BLaER1 treated with 17β-estradiol and CSF1 and Interleukin-3, amounts not matched to agents 10 nM and 100 nM (cell line): Measurements from ENCODE around the gene MAP4K5.

Experiments used
- H3K27ac ChIP-seq, 11 experiments: shearing (Covaris generic); formaldehyde crosslinking; 2 replicates each; pipeline ENCODE4 v1.8.1; 2022
- H3K27me3 ChIP-seq, 11 experiments: shearing (Covaris generic); formaldehyde crosslinking; 2 replicates each; pipeline ENCODE4 v1.8.1; 2022
- H3K36me3 ChIP-seq, 11 experiments: shearing (Covaris generic); formaldehyde crosslinking; 2 replicates each; pipeline ENCODE4 v1.8.1; 2022
- H3K4me1 ChIP-seq, 10 experiments: shearing (Covaris generic); formaldehyde crosslinking; 2 replicates each; pipeline ENCODE4 v1.8.1; 2022
- H3K4me2 ChIP-seq, 11 experiments: shearing (Covaris generic); formaldehyde crosslinking; 2 replicates each; pipeline ENCODE4 v1.8.1; 2022
- H3K4me3 ChIP-seq, 10 experiments: shearing (Covaris generic); formaldehyde crosslinking; 2 replicates each; pipeline ENCODE4 v1.8.1; 2022
- H3K9ac ChIP-seq, 11 experiments: shearing (Covaris generic); formaldehyde crosslinking; 2 replicates each; pipeline ENCODE4 v1.8.1; 2022
- H3K9me3 ChIP-seq, 11 experiments: shearing (Covaris generic); formaldehyde crosslinking; replicated peaks in 1 of 11; 2 replicates each; pipeline ENCODE4 v1.8.1; 2022
- H4K20me1 ChIP-seq, 11 experiments: shearing (Covaris generic); formaldehyde crosslinking; 2 replicates each; pipeline ENCODE4 v1.8.1; 2022
- Cebpa-rat ChIP-seq, 11 experiments: shearing (Covaris generic); IDR thresholded peaks; 2 replicates each; pipeline ENCODE4 v1.8.1; 2022

Gene MAP4K5

DNA sequence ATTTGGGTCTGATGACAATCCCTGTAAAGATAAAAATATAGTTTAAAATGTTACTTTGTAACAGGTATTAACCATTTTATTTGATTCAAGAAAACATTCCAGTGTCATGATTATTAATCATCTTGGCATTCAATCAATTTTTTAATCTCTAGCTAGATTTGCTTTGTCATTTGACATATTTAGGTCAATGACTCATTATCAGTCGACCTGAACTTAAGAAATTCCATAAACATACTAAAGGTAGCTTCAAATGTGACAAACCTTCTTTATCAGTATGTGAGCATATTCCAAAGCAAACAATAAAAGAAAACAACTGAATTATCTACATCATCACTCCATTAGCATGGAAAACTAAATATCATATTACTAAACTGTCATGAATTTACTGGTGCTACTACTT is 84.9 kb downstream of the MAP4K5 start:
- Histone ChIP-seq H3K9me3 (peaks cover 0 to 20% (median 12%) of the 10 kb centered on the region in 11 experiments; a peak in 14 of 22 replicates), H3K27ac (no peak overlapping the region), H3K4me1 (no peaks in the 10 kb centered on the region), H3K4me3 (no peak overlapping the region), H3K27me3 (no peaks in the 10 kb centered on the region), H3K4me2 (no peak overlapping the region), H4K20me1 (no peaks in the 10 kb centered on the region), H3K9ac (no peak overlapping the region), H3K36me3 (peaks cover 72 to 89% (median 81%) of the 10 kb centered on the region in 11 experiments)
- TF ChIP-seq Cebpa-rat (IDR thresholded peaks at IDR 0.05): no peak

- Histone ChIP-seq H3K27ac (no peak overlapping the region), H4K20me1 (no peaks in the 10 kb centered on the region), H3K4me2 (no peak overlapping the region), H3K27me3 (no peaks in the 10 kb centered on the region), H3K36me3 (peaks cover 58 to 78% (median 68%) of the 10 kb centered on the region in 11 experiments), H3K4me1 (peaks cover 0 to 3% (median 1%) of the 10 kb centered on the region in 10 experiments; a peak in 9 of 20 replicates), H3K9me3 (peaks cover 16 to 20% (median 18%) of the 10 kb centered on the region in 11 experiments; a peak in 21 of 22 replicates), H3K4me3 (no peak overlapping the region), H3K9ac (no peak overlapping the region)
- no peak for TF ChIP-seq Cebpa-rat (IDR thresholded peaks at IDR 0.05)
These were observed 97.8 kb downstream of the MAP4K5 start for GRCh38 chr14:50434528-50434927.

GRCh38 chr14:50432131-50432530 is 100.2 kb downstream of the MAP4K5 start:
- peaks cover 46 to 73% (median 58%) of the 10 kb centered on the region in 11 experiments for H3K36me3 ChIP-seq
- no peak overlapping the region for H3K9ac ChIP-seq
- H3K4me2 ChIP-seq: no peak overlapping the region
- no peaks in the 10 kb centered on the region for H4K20me1 ChIP-seq
- no peak overlapping the region for H3K4me3 ChIP-seq
- no peak for TF ChIP-seq Cebpa-rat (IDR thresholded peaks at IDR 0.05)
- H3K27me3 ChIP-seq: no peaks in the 10 kb centered on the region
- H3K4me1 ChIP-seq: no peaks in the 10 kb centered on the region
- H3K9me3 ChIP-seq: peaks cover 8 to 11% (median 8%) of the 10 kb centered on the region in 11 experiments; a peak in 20 of 22 replicates
- no peak overlapping the region for H3K27ac ChIP-seq

DNA sequence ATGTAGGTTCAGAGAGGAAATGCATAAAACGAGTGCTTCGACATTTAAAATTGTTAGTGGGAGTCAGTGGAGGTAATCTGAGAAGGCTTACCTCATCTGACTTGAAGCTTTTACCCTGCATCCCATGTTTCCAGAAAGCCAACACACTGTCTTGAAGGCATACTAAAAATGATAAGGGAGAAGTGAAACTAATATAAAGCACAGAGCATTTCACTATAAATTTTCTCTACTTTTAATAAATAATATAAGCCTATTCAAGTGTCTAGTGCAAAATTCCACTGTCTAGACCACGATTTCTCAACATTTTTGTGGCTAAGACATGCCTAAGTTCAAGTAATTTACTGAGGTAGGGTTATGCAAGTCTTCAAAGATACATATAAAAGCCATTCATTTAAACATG is 106.6 kb downstream of the MAP4K5 start:
- Histone ChIP-seq H3K4me1 (peaks cover 0 to 9% (median 6%) of the 10 kb centered on the region in 10 experiments; a peak in 8 of 20 replicates), H4K20me1 (no peaks in the 10 kb centered on the region), H3K4me2 (no peak overlapping the region), H3K36me3 (peaks cover 30 to 80% (median 53%) of the 10 kb centered on the region in 11 experiments), H3K4me3 (no peak overlapping the region), H3K27me3 (no peaks in the 10 kb centered on the region), H3K27ac (no peak overlapping the region), H3K9ac (no peak overlapping the region), H3K9me3 (no peaks in the 10 kb centered on the region)
- no peak for TF ChIP-seq Cebpa-rat (IDR thresholded peaks at IDR 0.05)

GRCh38 chr14:50425105-50425504 is 107.3 kb downstream of the MAP4K5 start:
- H4K20me1 ChIP-seq: no peaks in the 10 kb centered on the region
- peaks cover 36 to 87% (median 60%) of the 10 kb centered on the region in 11 experiments for H3K36me3 ChIP-seq

DNA sequence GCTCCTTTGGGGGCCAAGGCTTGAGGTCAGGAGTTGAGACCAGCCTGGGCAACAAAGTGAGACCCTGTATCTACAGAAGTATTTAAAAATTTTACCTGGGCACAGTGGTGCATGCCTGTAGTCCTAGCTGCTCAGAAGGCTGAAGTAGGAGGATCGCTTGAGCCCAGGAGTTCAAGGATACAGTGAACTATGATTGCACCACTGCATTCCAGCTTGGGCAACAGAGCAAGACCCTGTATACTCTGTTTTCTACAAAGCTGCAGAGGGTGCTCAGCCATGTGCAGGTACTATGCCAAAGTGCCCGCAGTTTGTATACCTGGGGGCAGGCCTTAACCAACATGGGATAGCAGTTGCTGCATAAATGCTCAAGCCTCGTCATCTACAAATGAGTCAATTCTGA is 108.8 kb downstream of the MAP4K5 start:
- peaks cover 43 to 95% (median 67%) of the 10 kb centered on the region in 11 experiments for H3K36me3 ChIP-seq
- no peak for TF ChIP-seq Cebpa-rat (IDR thresholded peaks at IDR 0.05)
- H3K4me1 ChIP-seq: peaks cover 0 to 10% (median 7%) of the 10 kb centered on the region in 10 experiments; a peak in 11 of 20 replicates
- no peaks in the 10 kb centered on the region for H4K20me1 ChIP-seq
- no peak overlapping the region for H3K4me3 ChIP-seq
- H3K27me3 ChIP-seq: no peaks in the 10 kb centered on the region
- H3K9me3 ChIP-seq: no peaks in the 10 kb centered on the region
- no peak overlapping the region for H3K4me2 ChIP-seq
- no peak overlapping the region for H3K9ac ChIP-seq
- H3K27ac ChIP-seq: no peak overlapping the region

More at GRCh38 chr14:50425105-50425504, 107.3 kb downstream of the MAP4K5 start:
- Histone ChIP-seq H3K9me3 (no peaks in the 10 kb centered on the region), H3K27ac (no peak overlapping the region), H3K27me3 (no peaks in the 10 kb centered on the region), H3K4me1 (peaks cover 0 to 9% (median 6%) of the 10 kb centered on the region in 10 experiments; a peak in 8 of 20 replicates), H3K4me3 (no peak overlapping the region), H3K9ac (no peak overlapping the region), H3K4me2 (no peak overlapping the region)
- no peak for TF ChIP-seq Cebpa-rat (IDR thresholded peaks at IDR 0.05)

DNA sequence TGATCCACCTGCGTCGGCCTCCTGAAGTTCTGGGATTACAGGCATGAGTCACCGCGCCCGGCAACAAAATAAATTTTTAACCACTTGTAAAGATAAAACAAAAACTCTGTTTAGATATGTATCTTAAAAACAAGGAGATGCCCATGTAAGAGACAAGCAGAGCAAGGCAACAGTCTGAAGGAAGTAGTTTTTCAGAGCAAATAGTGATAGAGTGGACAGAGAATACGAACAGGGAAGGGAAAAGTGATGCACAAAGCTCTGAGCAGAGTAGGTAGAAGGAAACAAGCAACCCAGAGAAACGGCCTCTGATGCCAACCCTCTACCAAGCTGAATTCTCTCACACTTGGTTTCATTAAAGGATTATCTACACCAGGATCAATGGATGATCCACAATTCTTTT is 110.9 kb downstream of the MAP4K5 start:
- TF ChIP-seq Cebpa-rat (IDR thresholded peaks at IDR 0.05): no peak
- no peak overlapping the region for H3K27ac ChIP-seq
- H3K4me1 ChIP-seq: peaks cover 7 to 26% (median 13%) of the 10 kb centered on the region in 10 experiments; a peak in 18 of 20 replicates
- H3K4me3 ChIP-seq: no peak overlapping the region
- H3K4me2 ChIP-seq: no peak overlapping the region
- peaks cover 0 to 9% (median 0%) of the 10 kb centered on the region in 11 experiments; a peak in 3 of 22 replicates for H3K9me3 ChIP-seq
- H3K27me3 ChIP-seq: no peaks in the 10 kb centered on the region
- no peaks in the 10 kb centered on the region for H4K20me1 ChIP-seq
- peaks cover 53 to 94% (median 71%) of the 10 kb centered on the region in 11 experiments for H3K36me3 ChIP-seq
- no peak overlapping the region for H3K9ac ChIP-seq

DNA sequence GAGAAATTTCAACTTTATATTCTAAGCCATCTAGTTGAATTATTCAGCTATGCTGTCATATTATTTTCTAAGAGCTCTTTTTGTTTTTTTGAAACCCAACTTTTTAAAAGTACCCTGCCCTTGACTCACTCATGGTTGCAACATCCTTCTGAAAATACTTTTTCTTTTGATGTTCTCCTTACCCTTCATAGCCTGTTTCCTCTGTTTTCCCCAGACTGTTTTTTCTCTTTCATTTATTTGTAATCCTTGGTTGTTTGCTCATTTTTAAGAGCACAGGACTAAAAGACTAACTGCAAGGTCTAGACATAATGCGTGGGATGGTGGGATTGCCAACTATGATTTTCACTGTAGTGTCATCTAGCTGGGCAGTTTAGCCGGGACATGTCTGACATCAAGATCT is 114.5 kb downstream of the MAP4K5 start:
- Histone ChIP-seq H3K36me3 (peaks cover 45 to 80% (median 56%) of the 10 kb centered on the region in 11 experiments), H3K27me3 (no peaks in the 10 kb centered on the region), H4K20me1 (no peaks in the 10 kb centered on the region), H3K4me2 (peak overlapping the region in 9 of 11 experiments; percentile 33 to 72 (median 59); a peak in 16 of 22 replicates), H3K4me3 (no peak overlapping the region), H3K9ac (peak overlapping the region in 4 of 11 experiments; percentile 13 to 42 (median 25); a peak in 1 of 22 replicates), H3K4me1 (peaks cover 7 to 28% (median 13%) of the 10 kb centered on the region in 10 experiments; a peak in 18 of 20 replicates), H3K9me3 (peaks cover 0 to 19% (median 0%) of the 10 kb centered on the region in 11 experiments; a peak in 6 of 22 replicates), H3K27ac (peak overlapping the region in 8 of 11 experiments; percentile 35 to 73 (median 50); a peak in 14 of 22 replicates)
- TF ChIP-seq Cebpa-rat (IDR thresholded peaks at IDR 0.05): peak in 2 of 11 experiments; percentile 14 to 45; a peak in 1 of 22 replicates

GRCh38 chr14:50410921-50411320 is 121.4 kb downstream of the MAP4K5 start:
- Histone ChIP-seq H3K27me3 (no peaks in the 10 kb centered on the region), H3K27ac (no peak overlapping the region), H3K9me3 (peaks cover 16 to 46% (median 35%) of the 10 kb centered on the region in 11 experiments), H3K4me3 (no peak overlapping the region), H4K20me1 (no peaks in the 10 kb centered on the region), H3K9ac (no peak overlapping the region), H3K4me2 (no peak overlapping the region), H3K4me1 (peaks cover 0 to 13% (median 8%) of the 10 kb centered on the region in 10 experiments; a peak in 10 of 20 replicates), H3K36me3 (peaks cover 0 to 21% (median 11%) of the 10 kb centered on the region in 11 experiments; a peak in 14 of 22 replicates)
- TF ChIP-seq Cebpa-rat (IDR thresholded peaks at IDR 0.05): no peak
